Cardiac muscle cell (in vitro differentiated cells and primary cell): ENCODE results near the gene CLPTM1L. TPM values are rescaled to one million over a fixed set of nuclear protein-coding genes. Genes with fewer than 3 reads are reported as not detected.
A peak's percentile ranks its signal among the peaks of the same experiment; 100 is the strongest.

Source experiments
- DNase-seq, 2 donors: peaks; one replicate each; pipeline versions ENCODE4 v3.0.0 to v3.0.0-alpha.2; 2010 to 2017; ENCODE audit warnings: low read depth in 1 of 2, low spot score in 1 of 2
- H3K27ac ChIP-seq: fragments of 200-600 bp; sonication (generic); 2 replicates; pipeline ENCODE4 v1.5.1; 2016
- H3K27me3 ChIP-seq: fragments of 200-600 bp; sonication (generic); 2 replicates; pipeline ENCODE4 v1.6.0; 2016; ENCODE audit warnings: control low read depth
- H3K36me3 ChIP-seq: fragments of 200-600 bp; sonication (generic); 2 replicates; pipeline ENCODE4 v1.5.1; 2016; ENCODE audit warnings: control low read depth
- H3K4me1 ChIP-seq: fragments of 200-600 bp; sonication (generic); 2 replicates; pipeline ENCODE4 v1.8.1; 2017; ENCODE audit warnings: low read depth, mild to moderate bottlenecking, mixed run types
- H3K4me3 ChIP-seq: fragments of 200-600 bp; sonication (generic); 2 replicates; pipeline ENCODE4 v1.5.1; 2016; ENCODE audit warnings: mild to moderate bottlenecking
- H3K9me3 ChIP-seq: fragments of 200-600 bp; sonication (generic); 2 replicates; pipeline ENCODE4 v1.5.1; 2017; ENCODE audit warnings: low read depth, mild to moderate bottlenecking, control low read depth
- CTCF ChIP-seq: IDR thresholded peaks from 2 replicates; pipeline ENCODE4 v1.5.1; 2012; ENCODE audit warnings: low read depth, mild to moderate bottlenecking, low read length
- polyA plus RNA-seq: library from polyadenylated mRNA; unstranded; fragments of >200 nt; fragmentation: Nextera tagmentation; extraction: Ambion mirVana; gene quantifications from 2 replicates; pipeline ENCODE4 v1.2.1, GENCODE V29; 2016
- total RNA-seq: library from RNA; depleted of rRNA; stranded (reverse); fragments of >200 nt; gene quantifications from 2 replicates; pipeline ENCODE4 v1.2.3, GENCODE V29; 2016

CLPTM1L gene
- total and polyA plus RNA-seq, 2 experiments from 2014 or later = 78.4 to 154 TPM

GRCh38 chr5:1294835-1295649, 49.9 kb downstream of the CLPTM1L start, which contains the start of gene TERT:
Gene TERT, minus strand, starts transcription at chr5:1295068. Its CDS starts 79 bp downstream, at chr5:1294989.
- Histone ChIP-seq H3K27ac (no peak within 1 kb of the TSS), H3K36me3 (no peaks in the 10 kb centered on the region), H3K4me3 (peak within 1 kb of the TSS; percentile 29), H3K27me3 (peaks cover 52% of the 10 kb centered on the region), H3K9me3 (no peaks in the 10 kb centered on the region), H3K4me1 (no peaks in the 10 kb centered on the region)
- no peak for TF ChIP-seq CTCF
- DNase-seq = peak in 1 of 2 donors; percentile 59

- H3K4me1 ChIP-seq = no peaks in the 10 kb centered on the region
- no peaks in the 10 kb centered on the region for H3K36me3 ChIP-seq
- no peak for TF ChIP-seq CTCF
- H3K27me3 ChIP-seq = peaks cover 52% of the 10 kb centered on the region
- peak overlapping the region; percentile 29 for H3K4me3 ChIP-seq
- no peak overlapping the region for H3K27ac ChIP-seq
- H3K9me3 ChIP-seq = no peaks in the 10 kb centered on the region
- DNase-seq = peak in 1 of 2 donors; percentile 12
Measured at GRCh38 chr5:1294206-1294834, 50.6 kb downstream of the CLPTM1L start.

GRCh38 chr5:1293416-1294205, 51.3 kb downstream of the CLPTM1L start:
- no peak overlapping the region for H3K4me3 ChIP-seq
- H3K4me1 ChIP-seq = no peaks in the 10 kb centered on the region
- TF ChIP-seq CTCF = no peak
- DNase-seq = no peak
- H3K9me3 ChIP-seq = no peaks in the 10 kb centered on the region
- H3K27ac ChIP-seq = no peak overlapping the region
- H3K36me3 ChIP-seq = no peaks in the 10 kb centered on the region
- peaks cover 52% of the 10 kb centered on the region for H3K27me3 ChIP-seq

GRCh38 chr5:1292846-1293415, 52.0 kb downstream of the CLPTM1L start:
- no peak overlapping the region for H3K27ac ChIP-seq
- H3K36me3 ChIP-seq = no peaks in the 10 kb centered on the region
- TF ChIP-seq CTCF = no peak
- H3K9me3 ChIP-seq = no peaks in the 10 kb centered on the region
- H3K4me1 ChIP-seq = no peaks in the 10 kb centered on the region
- H3K4me3 ChIP-seq = no peak overlapping the region
- peaks cover 52% of the 10 kb centered on the region for H3K27me3 ChIP-seq
- DNase-seq = no peak

GRCh38 chr5:1292139-1292538, 52.8 kb downstream of the CLPTM1L start:
- no peak for TF ChIP-seq CTCF
- Histone ChIP-seq H3K4me1 (no peaks in the 10 kb centered on the region), H3K4me3 (no peak overlapping the region), H3K36me3 (no peaks in the 10 kb centered on the region), H3K9me3 (no peaks in the 10 kb centered on the region), H3K27ac (no peak overlapping the region), H3K27me3 (peaks cover 50% of the 10 kb centered on the region)
- no peak for DNase-seq
